ENCODE measurements around the gene PLK3. TPM values are rescaled to one million over a fixed set of nuclear protein-coding genes. Genes with fewer than 3 reads are reported as not detected.

The PLK3 gene
- total RNA-seq, 4 donors from 2014 or later: 7.0 to 15.0 (median 11.8) TPM

- no peak for TF ChIP-seq CTCF (IDR thresholded peaks at IDR 0.05; ENCODE audit: low read depth)
Observed at GRCh38 chr1:44829506-44830384, 29.6 kb downstream of the PLK3 start.

GRCh38 chr1:44830900-44831304 lies 30.7 kb downstream of the PLK3 start:
- no peak for TF ChIP-seq CTCF (IDR thresholded peaks at IDR 0.05; ENCODE audit: low read depth)

GRCh38 chr1:44831516-44831915 lies 31.3 kb downstream of the PLK3 start:
- no peak for TF ChIP-seq CTCF (IDR thresholded peaks at IDR 0.05; ENCODE audit: low read depth)

- TF ChIP-seq CTCF (IDR thresholded peaks at IDR 0.05; ENCODE audit: low read depth): no peak
Observed at GRCh38 chr1:44832056-44832705, 32.0 kb downstream of the PLK3 start.

GRCh38 chr1:44834328-44834727 lies 34.2 kb downstream of the PLK3 start:
- no peak for TF ChIP-seq CTCF (IDR thresholded peaks at IDR 0.05; ENCODE audit: low read depth)

- no peak for TF ChIP-seq CTCF (IDR thresholded peaks at IDR 0.05; ENCODE audit: low read depth)
Observed at GRCh38 chr1:44835738-44836675, 35.8 kb downstream of the PLK3 start.
